B cell (primary cell): Measurements from ENCODE around the gene ANKRD40CL.

Experiments
- CTCF ChIP-seq: fragments of 200-600 bp; IDR thresholded peaks from one replicate; pipeline ENCODE4 v1.8.0; 2022; ENCODE audit warnings: antibody characterized with exemption, mild to moderate bottlenecking
- EZH2 ChIP-seq: IDR thresholded peaks from 2 replicates; pipeline ENCODE4 v1.6.1; 2012; ENCODE audit warnings: borderline replicate concordance, low read depth, mild to moderate bottlenecking, moderate library complexity, low read length; ENCODE audit not compliant: insufficient read depth, poor library complexity, severe bottlenecking

GRCh38 chr17:50793007-50793406 lies 25.7 kb upstream of the ANKRD40CL start:
- no peak for TF ChIP-seq CTCF
- no peak for TF ChIP-seq EZH2
